MCF 10A (cell line): ENCODE measurements around the gene CATSPERD. TPM values are rescaled to one million over a fixed set of nuclear protein-coding genes. Genes with fewer than 3 reads are reported as not detected.

Experiments
- BruUV-seq: library from RNA; stranded (reverse); fragments of 400-500 nt; replicated peaks from 2 replicates; lab custom pipeline; 2021; lab: Mats Ljungman, UMichigan
- CTCF ChIA-PET: fragments of 300-600 bp; sonication (Branson Sonifier 250); formaldehyde crosslinking; extraction: SDS; loops from one replicate; lab custom pipeline; 2021; ENCODE audit warnings: antibody characterized with exemption, inconsistent platforms; lab: Yijun Ruan, JAX
- POLR2A ChIA-PET: fragments of 300-600, 350-650 bp; sonication (Branson Sonifier 250); formaldehyde crosslinking; extraction: SDS; loops from one replicate; lab custom pipeline; 2020; ENCODE audit warnings: antibody characterized with exemption, inconsistent platforms; lab: Yijun Ruan, JAX
- DNase-seq: peaks from one replicate; pipeline ENCODE4 v3.0.0-alpha.2; 2018; ENCODE audit not compliant: unreplicated experiment
- H3K27ac Mint-ChIP-seq: one replicate; pipeline ENCODE4 v1.8.0; 2022; ENCODE audit warnings: mild to moderate bottlenecking, low read depth, mixed read lengths; ENCODE audit not compliant: unreplicated experiment
- H3K27me3 Mint-ChIP-seq: one replicate; pipeline ENCODE4 v1.8.0; 2022; ENCODE audit warnings: mixed read lengths; ENCODE audit not compliant: insufficient read depth, unreplicated experiment
- H3K36me3 Mint-ChIP-seq: one replicate; pipeline ENCODE4 v1.8.0; 2022; ENCODE audit warnings: mild to moderate bottlenecking, moderate library complexity, mixed read lengths; ENCODE audit not compliant: insufficient read depth, unreplicated experiment
- H3K4me1 Mint-ChIP-seq: one replicate; pipeline ENCODE4 v1.8.0; 2022; ENCODE audit warnings: mixed read lengths; ENCODE audit not compliant: insufficient read depth, unreplicated experiment
- H3K4me3 Mint-ChIP-seq: one replicate; pipeline ENCODE4 v1.8.0; 2022; ENCODE audit warnings: mild to moderate bottlenecking, moderate library complexity, mixed read lengths; ENCODE audit not compliant: unreplicated experiment
- H3K9me3 Mint-ChIP-seq: one replicate; pipeline ENCODE4 v1.8.0; 2022; ENCODE audit warnings: mixed read lengths; ENCODE audit not compliant: unreplicated experiment
- intact Hi-C: fragments of 100-400 bp; cut with micrococcal nuclease; formaldehyde crosslinking; loops from 2 replicates; pipeline ENCODE4 v1.14.1; 2022
- total RNA-seq: library from RNA; stranded (reverse); gene quantifications from 2 replicates; pipeline ENCODE4 v1.2.3, GENCODE V29; 2022
- TF ChIP-seq, protein P1 (sequence below): fragments of 200-600 bp; IDR thresholded peaks from one replicate; pipeline ENCODE4 v1.8.0; 2022; ENCODE audit warnings: antibody characterized with exemption, mild to moderate bottlenecking; ENCODE audit not compliant: unreplicated experiment

The CATSPERD gene
- total RNA-seq, 1 experiment from 2014 or later = not detected

DNA sequence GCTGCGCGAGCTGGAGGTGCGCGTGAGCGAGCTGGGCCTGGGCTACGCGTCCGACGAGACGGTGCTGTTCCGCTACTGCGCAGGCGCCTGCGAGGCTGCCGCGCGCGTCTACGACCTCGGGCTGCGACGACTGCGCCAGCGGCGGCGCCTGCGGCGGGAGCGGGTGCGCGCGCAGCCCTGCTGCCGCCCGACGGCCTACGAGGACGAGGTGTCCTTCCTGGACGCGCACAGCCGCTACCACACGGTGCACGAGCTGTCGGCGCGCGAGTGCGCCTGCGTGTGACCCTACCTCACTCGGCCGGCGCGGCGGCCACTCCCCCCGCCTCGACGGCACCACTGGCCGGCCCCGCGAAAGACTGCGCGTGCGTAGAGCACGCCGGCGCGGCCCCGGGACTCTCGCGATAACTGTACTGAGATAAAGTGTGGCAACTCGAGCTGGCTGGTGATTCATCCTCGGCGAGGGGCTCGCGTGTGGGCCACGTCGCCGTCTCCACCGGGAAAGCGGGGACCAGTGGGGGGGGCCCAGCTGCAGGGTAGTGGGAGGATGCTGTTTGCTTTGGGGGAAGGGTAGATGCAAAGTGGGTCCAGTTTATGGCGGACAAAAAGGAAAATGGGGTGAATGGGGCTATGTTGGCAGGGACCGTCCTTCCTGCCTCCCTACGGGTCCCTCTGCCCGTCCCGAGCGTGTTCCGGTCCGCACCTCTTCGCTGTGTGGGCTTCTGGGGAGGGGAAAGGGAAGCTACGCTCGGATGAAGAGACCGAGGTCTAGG lies 107.6 kb downstream of the CATSPERD start:
- Mint-ChIP-seq H3K27ac (peak overlapping the region; percentile 93), H3K4me3 (peak overlapping the region; percentile 95), H3K27me3 (no peaks in the 10 kb centered on the region), H3K9me3 (no peaks in the 10 kb centered on the region), H3K4me1 (peaks cover 13% of the 10 kb centered on the region), H3K36me3 (no peaks in the 10 kb centered on the region)
- ChIA-PET POLR2A (interaction anchor here (0.6 to 2.8 kb wide), 10 partner anchors 13 to 193 kb away, joined by 3 to 32 read pairs (median 4); partner anchors contain the start of genes DUS3L, NDUFA11 and VMAC), CTCF (interaction anchor here (0.7 to 2.3 kb wide), 3 partner anchors 21 to 119 kb away, joined by 3 to 12 read pairs (median 4); no protein-coding TSS in a partner anchor)
- no TSS peak for BruUV-seq
- TF ChIP-seq, protein P1, sequence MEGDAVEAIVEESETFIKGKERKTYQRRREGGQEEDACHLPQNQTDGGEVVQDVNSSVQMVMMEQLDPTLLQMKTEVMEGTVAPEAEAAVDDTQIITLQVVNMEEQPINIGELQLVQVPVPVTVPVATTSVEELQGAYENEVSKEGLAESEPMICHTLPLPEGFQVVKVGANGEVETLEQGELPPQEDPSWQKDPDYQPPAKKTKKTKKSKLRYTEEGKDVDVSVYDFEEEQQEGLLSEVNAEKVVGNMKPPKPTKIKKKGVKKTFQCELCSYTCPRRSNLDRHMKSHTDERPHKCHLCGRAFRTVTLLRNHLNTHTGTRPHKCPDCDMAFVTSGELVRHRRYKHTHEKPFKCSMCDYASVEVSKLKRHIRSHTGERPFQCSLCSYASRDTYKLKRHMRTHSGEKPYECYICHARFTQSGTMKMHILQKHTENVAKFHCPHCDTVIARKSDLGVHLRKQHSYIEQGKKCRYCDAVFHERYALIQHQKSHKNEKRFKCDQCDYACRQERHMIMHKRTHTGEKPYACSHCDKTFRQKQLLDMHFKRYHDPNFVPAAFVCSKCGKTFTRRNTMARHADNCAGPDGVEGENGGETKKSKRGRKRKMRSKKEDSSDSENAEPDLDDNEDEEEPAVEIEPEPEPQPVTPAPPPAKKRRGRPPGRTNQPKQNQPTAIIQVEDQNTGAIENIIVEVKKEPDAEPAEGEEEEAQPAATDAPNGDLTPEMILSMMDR = no peak
- intact Hi-C loops = no loop called here
- DNase-seq = peak; percentile 84

Other genes with a start within 250 kb of the CATSPERD start
- 0.20 and 0.21 TPM in 2 replicates for gene TINCR, start 152.7 kb upstream of the CATSPERD start, total RNA-seq
- gene SAFB2, start 97.9 kb upstream of the CATSPERD start, total RNA-seq = 98.6 and 118 TPM in 2 replicates
- gene SAFB, start 97.6 kb upstream of the CATSPERD start, total RNA-seq = 135 and 137 TPM in 2 replicates
- 51.5 and 73.0 TPM in 2 replicates for gene MICOS13, start 40.1 kb upstream of the CATSPERD start, total RNA-seq
- 4.1 and 5.5 TPM in 2 replicates for gene HSD11B1L, start 39.6 kb upstream of the CATSPERD start, total RNA-seq
- 1,569 and 1,807 TPM in 2 replicates for gene RPL36, start 30.3 kb upstream of the CATSPERD start, total RNA-seq
- gene LONP1, start 491 bp upstream of the CATSPERD start, total RNA-seq = 219 and 254 TPM in 2 replicates
- gene PRR22, start 64.1 kb downstream of the CATSPERD start, total RNA-seq = 6.4 and 9.4 TPM in 2 replicates
- gene DUS3L, start 70.5 kb downstream of the CATSPERD start, total RNA-seq = 53.5 and 77.6 TPM in 2 replicates
- 0.56 and 0.75 TPM in 2 replicates for gene NRTN, start 84.4 kb downstream of the CATSPERD start, total RNA-seq
- gene FUT6, start 119.1 kb downstream of the CATSPERD start, total RNA-seq = not detected in 2 replicates
- gene FUT3, start 130.8 kb downstream of the CATSPERD start, total RNA-seq = 0.22 and 0.51 TPM in 2 replicates
- gene FUT5, start 149.9 kb downstream of the CATSPERD start, total RNA-seq = not detected in 2 replicates
- gene NDUFA11, start 183.2 kb downstream of the CATSPERD start, total RNA-seq = 239 and 243 TPM in 2 replicates
- 6.6 and 7.0 TPM in 2 replicates for gene VMAC, start 184.2 kb downstream of the CATSPERD start, total RNA-seq
- 7.3 and 8.5 TPM in 2 replicates for gene CAPS, start 193.6 kb downstream of the CATSPERD start, total RNA-seq